WTC11 (cell line): ENCODE results near the gene EIF4G1. TPM values are rescaled to one million over a fixed set of nuclear protein-coding genes. Genes with fewer than 3 reads are reported as not detected.

ENCODE experiments used
- ATAC-seq: fragments of 200-7000 bp; cut with Tn5 transposase; 2 replicates; pipeline ENCODE4 v1.10.0; 2021; ENCODE audit warnings: mild to moderate bottlenecking, moderate library complexity
- CTCF ChIA-PET: fragments of 300-600 bp; sonication (Branson Sonifier 250); formaldehyde crosslinking; loops from one replicate; lab custom pipeline; 2021; ENCODE audit warnings: antibody characterized with exemption; lab: Charles Lee
- POLR2A ChIA-PET: fragments of 350-600 bp; sonication (Branson Sonifier 250); formaldehyde crosslinking; loops from one replicate; lab custom pipeline; 2021; ENCODE audit warnings: antibody characterized with exemption; lab: Charles Lee
- DNase-seq: peaks from one replicate; pipeline ENCODE4 v3.0.0; 2021; ENCODE audit warnings: low spot score
- H3K27ac Mint-ChIP-seq: 2 replicates; pipeline ENCODE4 v1.8.0; 2021; ENCODE audit warnings: mixed read lengths
- H3K27me3 Mint-ChIP-seq: 2 replicates; pipeline ENCODE4 v1.8.0; 2021; ENCODE audit warnings: low read depth, mild to moderate bottlenecking, moderate library complexity, mixed read lengths
- H3K36me3 Mint-ChIP-seq: 2 replicates; pipeline ENCODE4 v1.8.0; 2021; ENCODE audit warnings: mixed read lengths
- H3K4me1 Mint-ChIP-seq: 2 replicates; pipeline ENCODE4 v1.8.0; 2022; ENCODE audit warnings: mixed read lengths
- H3K4me3 Mint-ChIP-seq: 2 replicates; pipeline ENCODE4 v1.8.0; 2021; ENCODE audit warnings: mild to moderate bottlenecking, moderate library complexity, mixed read lengths
- H3K9me3 Mint-ChIP-seq: 2 replicates; pipeline ENCODE4 v1.8.0; 2021; ENCODE audit warnings: mixed read lengths
- ATF1 ChIP-seq: sonication (generic); formaldehyde crosslinking; IDR thresholded peaks from 2 replicates; pipeline ENCODE4 v1.8.1; 2023; ENCODE audit warnings: mild to moderate bottlenecking, moderate library complexity, missing genetic modification reagents
- E2F1 ChIP-seq: sonication (generic); formaldehyde crosslinking; IDR thresholded peaks from 2 replicates; pipeline ENCODE4 v1.8.0; 2022; ENCODE audit warnings: mild to moderate bottlenecking, missing genetic modification reagents
- FOXJ3 ChIP-seq: sonication (generic); formaldehyde crosslinking; IDR thresholded peaks from 2 replicates; pipeline ENCODE4 v1.9.0; 2021; ENCODE audit warnings: missing genetic modification reagents, mild to moderate bottlenecking, borderline replicate concordance
- JUN ChIP-seq: sonication (generic); formaldehyde crosslinking; IDR thresholded peaks from 2 replicates; pipeline ENCODE4 v1.8.0; 2023; ENCODE audit warnings: mild to moderate bottlenecking, missing genetic modification reagents
- MLX ChIP-seq: sonication (generic); formaldehyde crosslinking; IDR thresholded peaks from 2 replicates; pipeline ENCODE4 v1.8.1; 2023; ENCODE audit warnings: mild to moderate bottlenecking, missing genetic modification reagents, moderate library complexity
- MYBL2 ChIP-seq: sonication (generic); formaldehyde crosslinking; IDR thresholded peaks from 2 replicates; pipeline ENCODE4 v1.8.1; 2023; ENCODE audit warnings: mild to moderate bottlenecking, moderate library complexity, missing genetic modification reagents
- NFYB ChIP-seq: sonication (generic); formaldehyde crosslinking; conservative IDR thresholded peaks from 2 replicates; pipeline ENCODE4 v1.8.0; 2022; ENCODE audit warnings: low read depth, missing genetic modification reagents
- NR1H2 ChIP-seq: sonication (generic); formaldehyde crosslinking; IDR thresholded peaks from 2 replicates; pipeline ENCODE4 v1.9.0; 2021; ENCODE audit warnings: mild to moderate bottlenecking, moderate library complexity, missing genetic modification reagents
- PRRX2 ChIP-seq: fragments of 250-450 bp; sonication (Bioruptor Pico); IDR thresholded peaks from 2 replicates; pipeline ENCODE4 v1.8.0; 2021; ENCODE audit warnings: mild to moderate bottlenecking
- RORB ChIP-seq: fragments of 250-450 bp; sonication (Bioruptor Pico); IDR thresholded peaks from 2 replicates; pipeline ENCODE4 v1.9.0; 2021; ENCODE audit warnings: mild to moderate bottlenecking
- SMAD4 ChIP-seq: sonication (generic); formaldehyde crosslinking; IDR thresholded peaks from 2 replicates; pipeline ENCODE4 v1.8.0; 2022; ENCODE audit warnings: mild to moderate bottlenecking, missing genetic modification reagents
- SP1 ChIP-seq: sonication (generic); formaldehyde crosslinking; conservative IDR thresholded peaks from 2 replicates; pipeline ENCODE4 v1.8.1; 2022; ENCODE audit warnings: missing genetic modification reagents
- TEAD4 ChIP-seq: sonication (generic); formaldehyde crosslinking; IDR thresholded peaks from 2 replicates; pipeline ENCODE4 v1.8.0; 2022; ENCODE audit warnings: mild to moderate bottlenecking, missing genetic modification reagents
- ZNF232 ChIP-seq: sonication (generic); formaldehyde crosslinking; IDR thresholded peaks from 2 replicates; pipeline ENCODE4 v1.8.0; 2022; ENCODE audit warnings: mild to moderate bottlenecking, missing genetic modification reagents
- ZNF317 ChIP-seq: sonication (generic); formaldehyde crosslinking; IDR thresholded peaks from 2 replicates; pipeline ENCODE4 v1.8.1; 2023; ENCODE audit warnings: low read depth, mild to moderate bottlenecking, moderate library complexity, missing genetic modification reagents, borderline replicate concordance
- ZNF512 ChIP-seq: sonication (generic); formaldehyde crosslinking; IDR thresholded peaks from 2 replicates; pipeline ENCODE4 v1.8.1; 2022; ENCODE audit warnings: missing genetic modification reagents, borderline replicate concordance
- total RNA-seq: library from RNA; stranded (reverse); gene quantifications from 3 replicates; pipeline ENCODE4 v1.2.3, GENCODE V29; 2021
- TF ChIP-seq, protein P1 (sequence below): sonication (generic); formaldehyde crosslinking; IDR thresholded peaks from 2 replicates; pipeline ENCODE4 v1.8.0; 2023; ENCODE audit warnings: mild to moderate bottlenecking, missing genetic modification reagents
- TF ChIP-seq, protein P2 (sequence below): fragments of 250-450 bp; sonication (Bioruptor Pico); IDR thresholded peaks from 2 replicates; pipeline ENCODE4 v2.1.2; 2022; ENCODE audit warnings: mild to moderate bottlenecking, moderate library complexity
- TF ChIP-seq, protein P3 (sequence below): sonication (generic); formaldehyde crosslinking; IDR thresholded peaks from 2 replicates; pipeline ENCODE4 v1.8.1; 2022; ENCODE audit warnings: low read depth, mild to moderate bottlenecking, moderate library complexity, missing genetic modification reagents, borderline replicate concordance
- TF ChIP-seq, protein P4 (sequence below): sonication (generic); formaldehyde crosslinking; IDR thresholded peaks from 2 replicates; pipeline ENCODE4 v1.8.0; 2023; ENCODE audit warnings: missing genetic modification reagents

Gene EIF4G1
- total RNA-seq, 1 experiment from 2014 or later, result 557 TPM

GRCh38 chr3:184378651-184379357 is 64.4 kb downstream of the EIF4G1 start:
- Mint-ChIP-seq H3K9me3 (no peaks in the 10 kb centered on the region), H3K4me3 (peak overlapping the region; percentile 72), H3K27ac (no peak overlapping the region), H3K36me3 (no peaks in the 10 kb centered on the region), H3K4me1 (peaks cover 45% of the 10 kb centered on the region), H3K27me3 (peaks cover 59% of the 10 kb centered on the region)
- POLR2A ChIA-PET, result no interaction called here
- no peak for TF ChIP-seq ATF1 (CRISPR knock-in tag)
- no peak for TF ChIP-seq TEAD4 (CRISPR knock-in tag)
- TF ChIP-seq, protein P1, sequence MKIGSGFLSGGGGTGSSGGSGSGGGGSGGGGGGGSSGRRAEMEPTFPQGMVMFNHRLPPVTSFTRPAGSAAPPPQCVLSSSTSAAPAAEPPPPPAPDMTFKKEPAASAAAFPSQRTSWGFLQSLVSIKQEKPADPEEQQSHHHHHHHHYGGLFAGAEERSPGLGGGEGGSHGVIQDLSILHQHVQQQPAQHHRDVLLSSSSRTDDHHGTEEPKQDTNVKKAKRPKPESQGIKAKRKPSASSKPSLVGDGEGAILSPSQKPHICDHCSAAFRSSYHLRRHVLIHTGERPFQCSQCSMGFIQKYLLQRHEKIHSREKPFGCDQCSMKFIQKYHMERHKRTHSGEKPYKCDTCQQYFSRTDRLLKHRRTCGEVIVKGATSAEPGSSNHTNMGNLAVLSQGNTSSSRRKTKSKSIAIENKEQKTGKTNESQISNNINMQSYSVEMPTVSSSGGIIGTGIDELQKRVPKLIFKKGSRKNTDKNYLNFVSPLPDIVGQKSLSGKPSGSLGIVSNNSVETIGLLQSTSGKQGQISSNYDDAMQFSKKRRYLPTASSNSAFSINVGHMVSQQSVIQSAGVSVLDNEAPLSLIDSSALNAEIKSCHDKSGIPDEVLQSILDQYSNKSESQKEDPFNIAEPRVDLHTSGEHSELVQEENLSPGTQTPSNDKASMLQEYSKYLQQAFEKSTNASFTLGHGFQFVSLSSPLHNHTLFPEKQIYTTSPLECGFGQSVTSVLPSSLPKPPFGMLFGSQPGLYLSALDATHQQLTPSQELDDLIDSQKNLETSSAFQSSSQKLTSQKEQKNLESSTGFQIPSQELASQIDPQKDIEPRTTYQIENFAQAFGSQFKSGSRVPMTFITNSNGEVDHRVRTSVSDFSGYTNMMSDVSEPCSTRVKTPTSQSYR (CRISPR knock-in tag), result no peak
- ATAC-seq, result no peak
- DNase-seq, result no peak
- CTCF ChIA-PET, result interaction anchor here (0.5 kb wide), 1 partner anchor 163 kb away, joined by 4 read pairs; no protein-coding TSS in a partner anchor

DNA sequence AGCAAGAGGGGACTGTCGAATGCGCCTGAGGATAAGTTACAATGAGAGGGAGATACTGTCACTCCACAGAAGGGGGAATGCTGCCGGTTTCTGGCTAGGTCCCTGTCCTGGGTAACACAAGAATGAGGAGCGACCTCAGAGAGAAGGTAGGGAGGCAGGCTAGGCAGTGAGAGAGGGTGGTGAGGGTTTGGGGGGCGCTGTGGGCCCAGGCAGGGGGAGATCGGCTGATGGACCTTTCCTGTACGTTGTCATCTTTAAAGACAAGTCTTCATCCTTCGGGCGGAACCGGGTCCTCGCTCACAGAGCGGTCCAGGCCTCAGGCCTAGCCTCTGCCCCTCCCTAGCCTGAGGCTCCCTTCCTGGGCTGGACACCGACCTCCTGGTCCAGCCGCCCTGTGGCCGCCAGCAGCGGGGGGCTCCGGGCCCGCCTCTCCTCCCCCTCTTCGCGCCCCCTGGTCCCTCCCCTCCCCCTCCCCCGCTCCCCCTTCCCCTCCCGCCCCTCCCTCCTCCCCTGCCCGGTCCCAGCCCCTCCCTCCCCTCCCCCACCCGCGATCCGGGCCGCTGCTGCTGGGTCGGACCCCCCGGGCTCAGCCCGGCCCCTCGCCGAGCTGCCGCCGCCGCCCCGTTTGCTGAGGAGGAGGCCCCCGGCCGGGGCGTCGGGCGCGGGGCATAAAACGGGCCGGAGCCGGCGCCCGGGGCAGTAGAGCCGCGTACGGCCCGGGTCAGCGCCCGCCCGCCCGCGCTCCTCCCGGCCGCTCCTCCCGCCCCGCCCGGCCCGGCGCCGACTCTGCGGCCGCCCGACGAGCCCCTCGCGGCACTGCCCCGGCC is 65.2 kb downstream of the EIF4G1 start, which contains the start of gene CHRD:
Gene CHRD (plus strand): TSS at position 697 of the 827 bp plus-strand sequence. CDS start 265 bp downstream, outside the sequence.
- POLR2A ChIA-PET, result no interaction called here
- H3K4me3 Mint-ChIP-seq, result peak within 1 kb of the TSS; percentile 72
- CTCF ChIA-PET, result interaction anchor here (1.7 to 5.2 kb wide), 3 partner anchors 7 to 162 kb away, joined by 4 to 33 read pairs (median 27); no protein-coding TSS in a partner anchor
- H3K27ac Mint-ChIP-seq, result no peak within 1 kb of the TSS
- peaks cover 45% of the 10 kb centered on the region for H3K4me1 Mint-ChIP-seq
- DNase-seq (no peak), ATAC-seq (no peak)
- H3K27me3 Mint-ChIP-seq, result peaks cover 61% of the 10 kb centered on the region
- H3K36me3 Mint-ChIP-seq, result no peaks in the 10 kb centered on the region
- no peaks in the 10 kb centered on the region for H3K9me3 Mint-ChIP-seq
- TF ChIP-seq SMAD4 (CRISPR knock-in tag) (no peak), PRRX2 (CRISPR knock-in tag) (no peak), NFYB (CRISPR knock-in tag) (no peak), ZNF512 (no peak), JUN (no peak), NR1H2 (CRISPR knock-in tag) (no peak)

DNA sequence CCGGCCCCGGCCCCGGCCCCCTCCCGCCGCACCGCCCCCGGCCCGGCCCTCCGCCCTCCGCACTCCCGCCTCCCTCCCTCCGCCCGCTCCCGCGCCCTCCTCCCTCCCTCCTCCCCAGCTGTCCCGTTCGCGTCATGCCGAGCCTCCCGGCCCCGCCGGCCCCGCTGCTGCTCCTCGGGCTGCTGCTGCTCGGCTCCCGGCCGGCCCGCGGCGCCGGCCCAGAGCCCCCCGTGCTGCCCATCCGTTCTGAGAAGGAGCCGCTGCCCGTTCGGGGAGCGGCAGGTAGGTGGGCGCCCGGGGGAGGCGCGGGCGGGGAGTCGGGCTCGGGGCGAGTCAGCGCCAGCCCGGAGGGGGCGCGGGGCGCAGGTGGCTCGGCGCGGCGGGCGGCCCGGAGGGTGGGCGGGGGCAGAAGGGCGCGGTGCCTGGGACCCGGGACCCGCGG is 65.8 kb downstream of the EIF4G1 start:
- ATAC-seq, result peak; percentile 17
- Mint-ChIP-seq H3K27ac (no peak overlapping the region), H3K36me3 (no peaks in the 10 kb centered on the region), H3K4me1 (peaks cover 43% of the 10 kb centered on the region), H3K4me3 (no peak overlapping the region), H3K27me3 (peaks cover 63% of the 10 kb centered on the region), H3K9me3 (no peaks in the 10 kb centered on the region)
- DNase-seq, result peak; percentile 74
- POLR2A ChIA-PET, result interaction anchor here (1.0 kb wide), 1 partner anchor 8 kb away, joined by 3 read pairs; no protein-coding TSS in a partner anchor
- CTCF ChIA-PET, result interaction anchor here (1.6 to 5.2 kb wide), 4 partner anchors 8 to 161 kb away, joined by 4 to 33 read pairs (median 16); no protein-coding TSS in a partner anchor
- TF ChIP-seq FOXJ3 (CRISPR knock-in tag), result no peak
- TF ChIP-seq MLX, result no peak
- TF ChIP-seq, protein P2, sequence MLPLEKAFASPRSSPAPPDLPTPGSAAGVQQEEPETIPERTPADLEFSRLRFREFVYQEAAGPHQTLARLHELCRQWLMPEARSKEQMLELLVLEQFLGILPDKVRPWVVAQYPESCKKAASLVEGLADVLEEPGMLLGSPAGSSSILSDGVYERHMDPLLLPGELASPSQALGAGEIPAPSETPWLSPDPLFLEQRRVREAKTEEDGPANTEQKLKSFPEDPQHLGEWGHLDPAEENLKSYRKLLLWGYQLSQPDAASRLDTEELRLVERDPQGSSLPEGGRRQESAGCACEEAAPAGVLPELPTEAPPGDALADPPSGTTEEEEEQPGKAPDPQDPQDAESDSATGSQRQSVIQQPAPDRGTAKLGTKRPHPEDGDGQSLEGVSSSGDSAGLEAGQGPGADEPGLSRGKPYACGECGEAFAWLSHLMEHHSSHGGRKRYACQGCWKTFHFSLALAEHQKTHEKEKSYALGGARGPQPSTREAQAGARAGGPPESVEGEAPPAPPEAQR, result no peak
- no peak for TF ChIP-seq ZNF232 (CRISPR knock-in tag)
- TF ChIP-seq, protein P3, sequence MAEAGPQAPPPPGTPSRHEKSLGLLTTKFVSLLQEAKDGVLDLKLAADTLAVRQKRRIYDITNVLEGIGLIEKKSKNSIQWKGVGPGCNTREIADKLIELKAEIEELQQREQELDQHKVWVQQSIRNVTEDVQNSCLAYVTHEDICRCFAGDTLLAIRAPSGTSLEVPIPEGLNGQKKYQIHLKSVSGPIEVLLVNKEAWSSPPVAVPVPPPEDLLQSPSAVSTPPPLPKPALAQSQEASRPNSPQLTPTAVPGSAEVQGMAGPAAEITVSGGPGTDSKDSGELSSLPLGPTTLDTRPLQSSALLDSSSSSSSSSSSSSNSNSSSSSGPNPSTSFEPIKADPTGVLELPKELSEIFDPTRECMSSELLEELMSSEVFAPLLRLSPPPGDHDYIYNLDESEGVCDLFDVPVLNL (CRISPR knock-in tag), result no peak
- TF ChIP-seq E2F1 (CRISPR knock-in tag), result no peak
- TF ChIP-seq RORB (CRISPR knock-in tag), result no peak
- TF ChIP-seq, protein P4, sequence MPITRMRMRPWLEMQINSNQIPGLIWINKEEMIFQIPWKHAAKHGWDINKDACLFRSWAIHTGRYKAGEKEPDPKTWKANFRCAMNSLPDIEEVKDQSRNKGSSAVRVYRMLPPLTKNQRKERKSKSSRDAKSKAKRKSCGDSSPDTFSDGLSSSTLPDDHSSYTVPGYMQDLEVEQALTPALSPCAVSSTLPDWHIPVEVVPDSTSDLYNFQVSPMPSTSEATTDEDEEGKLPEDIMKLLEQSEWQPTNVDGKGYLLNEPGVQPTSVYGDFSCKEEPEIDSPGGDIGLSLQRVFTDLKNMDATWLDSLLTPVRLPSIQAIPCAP (CRISPR knock-in tag), result no peak
- no peak for TF ChIP-seq SMAD4 (CRISPR knock-in tag)
- TF ChIP-seq SP1 (CRISPR knock-in tag), result no peak
- TF ChIP-seq ZNF317 (CRISPR knock-in tag), result no peak
- TF ChIP-seq MYBL2 (CRISPR knock-in tag), result no peak
